DOHH2 (cell line): Measurements from ENCODE around the gene SLC25A11.

ENCODE experiments used
- H3F3A ChIP-seq: fragments of 200-600 bp; sonication (generic), shearing (Covaris generic); 2 replicates; pipeline ENCODE4 v1.6.0; 2016; ENCODE audit warnings: antibody characterized with exemption, mild to moderate bottlenecking; ENCODE audit not compliant: control insufficient read depth, insufficient read depth
- H3K27ac ChIP-seq: fragments of 200-600 bp; sonication (generic); 2 replicates; pipeline ENCODE4 v1.5.1; 2014; ENCODE audit warnings: low read depth, mild to moderate bottlenecking, low read length, moderate library complexity
- H3K27me3 ChIP-seq: fragments of 200-600 bp; sonication (generic); 2 replicates; pipeline ENCODE4 v1.6.1; 2014; ENCODE audit warnings: mild to moderate bottlenecking, low read length, mixed read lengths; ENCODE audit not compliant: control insufficient read depth
- H3K36me3 ChIP-seq: fragments of 200-600 bp; sonication (generic); 2 replicates; pipeline ENCODE4 v1.6.1; 2014; ENCODE audit warnings: mild to moderate bottlenecking, low read length, moderate library complexity, mixed read lengths; ENCODE audit not compliant: control insufficient read depth
- H3K4me1 ChIP-seq: fragments of 200-600 bp; sonication (generic); 2 replicates; pipeline ENCODE4 v1.6.1; 2014; ENCODE audit warnings: mild to moderate bottlenecking, low read length, mixed read lengths; ENCODE audit not compliant: control insufficient read depth
- H3K4me2 ChIP-seq: fragments of 200-600 bp; sonication (generic); 2 replicates; pipeline ENCODE4 v1.6.0; 2014; ENCODE audit warnings: mild to moderate bottlenecking, low read length, moderate library complexity
- H3K4me3 ChIP-seq: fragments of 200-600 bp; sonication (generic); 2 replicates; pipeline ENCODE4 v1.5.1; 2014; ENCODE audit warnings: mild to moderate bottlenecking, low read length, mixed read lengths
- H3K79me2 ChIP-seq: fragments of 200-600 bp; sonication (generic); 2 replicates; pipeline ENCODE4 v1.6.1; 2014; ENCODE audit warnings: mild to moderate bottlenecking, low read length, mixed read lengths; ENCODE audit not compliant: control insufficient read depth
- H3K9me2 ChIP-seq: fragments of 200-600 bp; sonication (generic); replicated peaks from 2 replicates; pipeline ENCODE4 v1.6.1; 2014; ENCODE audit warnings: mild to moderate bottlenecking, low read length, mixed read lengths; ENCODE audit not compliant: control insufficient read depth
- H3K9me3 ChIP-seq: fragments of 200-600 bp; sonication (generic); 2 replicates; pipeline ENCODE4 v1.6.1; 2014; ENCODE audit warnings: antibody characterized with exemption, low read length, mixed read lengths; ENCODE audit not compliant: control insufficient read depth, insufficient read depth
- H4K20me1 ChIP-seq: fragments of 200-600 bp; sonication (generic); 2 replicates; pipeline ENCODE4 v1.6.0; 2014; ENCODE audit warnings: low read depth, mild to moderate bottlenecking, antibody characterized with exemption, low read length, moderate library complexity; ENCODE audit not compliant: control insufficient read depth, insufficient read depth
- CTCF ChIP-seq: fragments of 200-600 bp; sonication (generic); IDR thresholded peaks from one replicate; pipeline ENCODE4 v1.5.1; 2014; ENCODE audit warnings: antibody characterized with exemption, mild to moderate bottlenecking, low read depth, low read length; ENCODE audit not compliant: poor library complexity, severe bottlenecking
- EZH2phosphoT487 ChIP-seq: fragments of 200-600 bp; sonication (generic); IDR thresholded peaks from 2 replicates; pipeline ENCODE4 v1.6.1; 2017; ENCODE audit warnings: borderline replicate concordance, mild to moderate bottlenecking, antibody characterized with exemption, low read length, moderate library complexity, mixed read lengths

The SLC25A11 gene

GRCh38 chr17:4980644-4981216 is 40.9 kb upstream of the SLC25A11 start:
- no peak for TF ChIP-seq EZH2phosphoT487
- TF ChIP-seq CTCF, result peak; percentile 74

GRCh38 chr17:4978726-4979125 is 38.9 kb upstream of the SLC25A11 start:
- Histone ChIP-seq H3K36me3 (peaks cover 69% of the 10 kb centered on the region), H3K9me2 (no peaks in the 10 kb centered on the region), H3K4me3 (no peak overlapping the region), H3K27ac (no peak overlapping the region), H3K9me3 (no peaks in the 10 kb centered on the region), H3K4me2 (no peak overlapping the region), H4K20me1 (no peaks in the 10 kb centered on the region), H3K79me2 (no peaks in the 10 kb centered on the region), H3K4me1 (peaks cover 29% of the 10 kb centered on the region), H3K27me3 (no peaks in the 10 kb centered on the region), H3F3A (peaks cover 4% of the 10 kb centered on the region; the same call in 1 of the 2 replicates)
- TF ChIP-seq CTCF, result no peak

More at GRCh38 chr17:4980644-4981216, 40.9 kb upstream of the SLC25A11 start:
- Histone ChIP-seq H3K36me3 (peaks cover 60% of the 10 kb centered on the region), H3K4me1 (peaks cover 29% of the 10 kb centered on the region), H3K9me3 (no peaks in the 10 kb centered on the region), H3K79me2 (no peaks in the 10 kb centered on the region; the same call in 1 of the 2 replicates), H3K9me2 (no peaks in the 10 kb centered on the region), H3K4me3 (0 out of 2 replicates have a peak overlapping the region, but pooled peaks have one; percentile 8), H3F3A (peaks cover 4% of the 10 kb centered on the region; the same call in 1 of the 2 replicates), H3K27me3 (no peaks in the 10 kb centered on the region), H3K4me2 (peak overlapping the region; percentile 54), H3K27ac (peak overlapping the region; percentile 2; the same call in 1 of the 2 replicates), H4K20me1 (no peaks in the 10 kb centered on the region)

- Histone ChIP-seq H3K79me2 (no peaks in the 10 kb centered on the region; the same call in 1 of the 2 replicates), H3K4me2 (no peak overlapping the region), H3K4me3 (no peak overlapping the region), H3K9me2 (no peaks in the 10 kb centered on the region), H3K9me3 (no peaks in the 10 kb centered on the region), H3K27me3 (no peaks in the 10 kb centered on the region), H4K20me1 (no peaks in the 10 kb centered on the region), H3K27ac (no peak overlapping the region), H3K36me3 (peaks cover 70% of the 10 kb centered on the region), H3K4me1 (peaks cover 4% of the 10 kb centered on the region), H3F3A (no peaks in the 10 kb centered on the region; the same call in 1 of the 2 replicates)
- no peak for TF ChIP-seq EZH2phosphoT487
- TF ChIP-seq CTCF, result no peak
Observed at GRCh38 chr17:4974115-4974670, 34.3 kb upstream of the SLC25A11 start.
